ENCODE data around the gene LTBP1.
"Not testable (repeated sequence)": the region's sequence is repeated elsewhere in the genome, so short reads cannot be mapped to it uniquely, and the experiment has no call there.

LTBP1 gene

GRCh38 chr2:32962690-32963089, 15.9 kb downstream of the LTBP1 start:
- H3K4me3 ChIP-seq (ENCODE audit: low read depth, low read length): no peak overlapping the region
- no peak overlapping the region for H3K27ac ChIP-seq (ENCODE audit: low read depth, low read length)
- H3K9me3 ChIP-seq (ENCODE audit: control insufficient read depth, insufficient read depth, low read length): no peaks in the 10 kb centered on the region
- H3K36me3 ChIP-seq (ENCODE audit: control insufficient read depth, insufficient read depth, low read length): no peaks in the 10 kb centered on the region
- no peaks in the 10 kb centered on the region for H3K27me3 ChIP-seq (ENCODE audit: control insufficient read depth, insufficient read depth, low read length)
- no peak overlapping the region for H3K9ac ChIP-seq (ENCODE audit: low read depth, low read length)
- peaks cover 9% of the 10 kb centered on the region; the same call in 1 of the 2 replicates for H3K4me1 ChIP-seq (ENCODE audit: control insufficient read depth, insufficient read depth, low read length)

GRCh38 chr2:32963941-32964340, 17.2 kb downstream of the LTBP1 start:
- Histone ChIP-seq H3K9ac (ENCODE audit: low read depth, low read length) (no peak overlapping the region), H3K27ac (ENCODE audit: low read depth, low read length) (no peak overlapping the region), H3K4me1 (ENCODE audit: control insufficient read depth, insufficient read depth, low read length) (peaks cover 9% of the 10 kb centered on the region; the same call in 1 of the 2 replicates), H3K9me3 (ENCODE audit: control insufficient read depth, insufficient read depth, low read length) (no peaks in the 10 kb centered on the region), H3K36me3 (ENCODE audit: control insufficient read depth, insufficient read depth, low read length) (no peaks in the 10 kb centered on the region), H3K27me3 (ENCODE audit: control insufficient read depth, insufficient read depth, low read length) (no peaks in the 10 kb centered on the region), H3K4me3 (ENCODE audit: low read depth, low read length) (no peak overlapping the region)

DNA sequence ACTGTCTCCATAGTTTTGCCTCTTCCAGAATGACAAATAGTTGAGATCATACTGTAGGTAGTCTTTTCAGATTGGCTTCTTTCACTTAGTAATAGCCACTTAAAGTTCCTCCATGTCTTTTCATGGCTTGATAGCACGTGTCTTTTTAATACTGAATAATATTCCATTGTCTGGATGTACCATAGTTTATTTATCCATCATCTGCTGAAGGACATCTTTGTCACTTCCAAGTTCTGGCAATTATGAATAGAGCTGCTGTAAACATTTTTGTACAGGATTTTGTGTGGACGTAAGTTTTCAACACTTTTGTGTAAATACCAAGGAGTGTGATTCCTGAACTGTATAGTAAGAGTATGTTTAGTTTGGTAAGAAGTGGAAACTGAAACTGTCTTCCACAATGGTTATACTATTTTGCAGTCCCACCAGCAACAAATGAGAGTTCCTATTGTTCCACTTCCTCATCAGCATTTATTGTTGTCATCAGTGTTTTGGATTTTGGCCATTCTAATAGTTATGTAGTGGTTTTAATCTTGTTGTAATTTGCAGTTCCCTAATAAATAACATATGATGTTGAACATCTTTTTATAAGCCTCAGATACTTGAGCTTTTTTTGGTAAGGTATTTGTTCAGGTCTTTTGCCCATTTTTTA, 18.9 kb downstream of the LTBP1 start:
- H3K27me3 ChIP-seq (ENCODE audit: control insufficient read depth, insufficient read depth, low read length): no peaks in the 10 kb centered on the region
- H3K4me1 ChIP-seq (ENCODE audit: control insufficient read depth, insufficient read depth, low read length): peaks cover 9% of the 10 kb centered on the region; the same call in 1 of the 2 replicates
- peaks cover 2% of the 10 kb centered on the region; the same call in 1 of the 2 replicates for H3K9me3 ChIP-seq (ENCODE audit: control insufficient read depth, insufficient read depth, low read length)
- no peak overlapping the region for H3K9ac ChIP-seq (ENCODE audit: low read depth, low read length)
- H3K4me3 ChIP-seq (ENCODE audit: low read depth, low read length): no peak overlapping the region
- H3K27ac ChIP-seq (ENCODE audit: low read depth, low read length): no peak overlapping the region
- no peaks in the 10 kb centered on the region for H3K36me3 ChIP-seq (ENCODE audit: control insufficient read depth, insufficient read depth, low read length)

DNA sequence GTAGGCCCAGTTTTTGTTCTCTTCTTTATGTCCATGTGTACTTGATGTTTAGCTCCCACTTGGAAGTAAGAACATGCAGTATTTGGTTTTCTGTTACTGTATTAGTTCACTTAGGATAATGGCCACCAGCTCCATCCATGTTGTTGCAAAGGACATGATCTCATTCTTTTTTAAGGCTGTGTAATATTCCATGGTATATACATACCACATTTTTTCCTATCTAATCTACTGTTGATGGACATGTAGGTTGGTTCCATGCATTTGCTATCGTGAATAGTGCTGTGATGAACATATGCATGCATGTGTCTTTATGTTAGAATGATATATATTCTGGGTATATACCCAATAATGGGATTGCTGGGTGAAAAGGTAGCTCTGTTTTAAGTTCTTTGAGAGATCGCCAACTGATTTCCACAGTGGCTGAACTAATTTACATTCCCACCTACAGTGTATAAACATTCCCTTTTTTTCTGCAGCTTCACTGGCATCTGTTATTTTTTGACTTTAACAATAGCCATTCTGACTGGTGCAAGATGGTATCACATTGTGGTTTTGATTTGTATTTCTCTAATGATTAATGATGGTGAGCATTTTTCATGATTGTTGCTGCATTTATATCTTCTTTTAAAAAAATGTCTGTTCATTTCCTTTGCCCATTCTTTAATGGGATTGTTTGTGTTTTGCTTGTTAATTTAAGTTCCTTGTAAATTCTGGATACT, 22.9 kb downstream of the LTBP1 start:
- H3K27ac ChIP-seq (ENCODE audit: low read depth, low read length): no peak overlapping the region
- no peaks in the 10 kb centered on the region for H3K36me3 ChIP-seq (ENCODE audit: control insufficient read depth, insufficient read depth, low read length)
- H3K4me3 ChIP-seq (ENCODE audit: low read depth, low read length): no peak overlapping the region
- H3K9ac ChIP-seq (ENCODE audit: low read depth, low read length): no peak overlapping the region
- H3K27me3 ChIP-seq (ENCODE audit: control insufficient read depth, insufficient read depth, low read length): no peaks in the 10 kb centered on the region
- no peaks in the 10 kb centered on the region for H3K4me1 ChIP-seq (ENCODE audit: control insufficient read depth, insufficient read depth, low read length)
- H3K9me3 ChIP-seq (ENCODE audit: control insufficient read depth, insufficient read depth, low read length): peaks cover 2% of the 10 kb centered on the region; the same call in 1 of the 2 replicates

GRCh38 chr2:32973772-32974171, 27.0 kb downstream of the LTBP1 start:
- H3K4me3 ChIP-seq (ENCODE audit: low read depth, low read length); H3K9ac ChIP-seq (ENCODE audit: low read depth, low read length); H3K27me3 ChIP-seq (ENCODE audit: control insufficient read depth, insufficient read depth, low read length); H3K4me1 ChIP-seq (ENCODE audit: control insufficient read depth, insufficient read depth, low read length); H3K36me3 ChIP-seq (ENCODE audit: control insufficient read depth, insufficient read depth, low read length); H3K27ac ChIP-seq (ENCODE audit: low read depth, low read length); H3K9me3 ChIP-seq (ENCODE audit: control insufficient read depth, insufficient read depth, low read length): not testable (repeated sequence)

GRCh38 chr2:32976409-32977063, 29.8 kb downstream of the LTBP1 start:
- Histone ChIP-seq H3K27me3 (ENCODE audit: control insufficient read depth, insufficient read depth, low read length) (no peaks in the 10 kb centered on the region), H3K9ac (ENCODE audit: low read depth, low read length) (no peak overlapping the region), H3K4me3 (ENCODE audit: low read depth, low read length) (no peak overlapping the region), H3K9me3 (ENCODE audit: control insufficient read depth, insufficient read depth, low read length) (no peaks in the 10 kb centered on the region), H3K4me1 (ENCODE audit: control insufficient read depth, insufficient read depth, low read length) (no peaks in the 10 kb centered on the region), H3K36me3 (ENCODE audit: control insufficient read depth, insufficient read depth, low read length) (no peaks in the 10 kb centered on the region), H3K27ac (ENCODE audit: low read depth, low read length) (no peak overlapping the region)

- H3K4me1 ChIP-seq (ENCODE audit: control insufficient read depth, insufficient read depth, low read length): no peaks in the 10 kb centered on the region
- H3K4me3 ChIP-seq (ENCODE audit: low read depth, low read length): no peak overlapping the region
- no peaks in the 10 kb centered on the region for H3K9me3 ChIP-seq (ENCODE audit: control insufficient read depth, insufficient read depth, low read length)
- H3K36me3 ChIP-seq (ENCODE audit: control insufficient read depth, insufficient read depth, low read length): no peaks in the 10 kb centered on the region
- no peak overlapping the region for H3K27ac ChIP-seq (ENCODE audit: low read depth, low read length)
- no peaks in the 10 kb centered on the region for H3K27me3 ChIP-seq (ENCODE audit: control insufficient read depth, insufficient read depth, low read length)
- H3K9ac ChIP-seq (ENCODE audit: low read depth, low read length): no peak overlapping the region
These were observed 30.5 kb downstream of the LTBP1 start for GRCh38 chr2:32977228-32977758.

GRCh38 chr2:32981612-32982011, 34.9 kb downstream of the LTBP1 start:
- Histone ChIP-seq H3K4me1 (ENCODE audit: control insufficient read depth, insufficient read depth, low read length) (no peaks in the 10 kb centered on the region), H3K27me3 (ENCODE audit: control insufficient read depth, insufficient read depth, low read length) (no peaks in the 10 kb centered on the region), H3K4me3 (ENCODE audit: low read depth, low read length) (no peak overlapping the region), H3K9me3 (ENCODE audit: control insufficient read depth, insufficient read depth, low read length) (no peaks in the 10 kb centered on the region), H3K36me3 (ENCODE audit: control insufficient read depth, insufficient read depth, low read length) (no peaks in the 10 kb centered on the region), H3K27ac (ENCODE audit: low read depth, low read length) (no peak overlapping the region), H3K9ac (ENCODE audit: low read depth, low read length) (no peak overlapping the region)

GRCh38 chr2:32983193-32983924, 36.6 kb downstream of the LTBP1 start:
- H3K27me3 ChIP-seq (ENCODE audit: control insufficient read depth, insufficient read depth, low read length); H3K27ac ChIP-seq (ENCODE audit: low read depth, low read length); H3K9me3 ChIP-seq (ENCODE audit: control insufficient read depth, insufficient read depth, low read length); H3K9ac ChIP-seq (ENCODE audit: low read depth, low read length); H3K4me3 ChIP-seq (ENCODE audit: low read depth, low read length); H3K4me1 ChIP-seq (ENCODE audit: control insufficient read depth, insufficient read depth, low read length); H3K36me3 ChIP-seq (ENCODE audit: control insufficient read depth, insufficient read depth, low read length): not testable (repeated sequence)

GRCh38 chr2:32986480-32986879, 39.7 kb downstream of the LTBP1 start:
- no peaks in the 10 kb centered on the region for H3K4me1 ChIP-seq (ENCODE audit: control insufficient read depth, insufficient read depth, low read length)
- no peaks in the 10 kb centered on the region for H3K36me3 ChIP-seq (ENCODE audit: control insufficient read depth, insufficient read depth, low read length)
- H3K4me3 ChIP-seq (ENCODE audit: low read depth, low read length): no peak overlapping the region
- no peak overlapping the region for H3K27ac ChIP-seq (ENCODE audit: low read depth, low read length)
- H3K9ac ChIP-seq (ENCODE audit: low read depth, low read length): no peak overlapping the region
- H3K9me3 ChIP-seq (ENCODE audit: control insufficient read depth, insufficient read depth, low read length): no peaks in the 10 kb centered on the region
- no peaks in the 10 kb centered on the region for H3K27me3 ChIP-seq (ENCODE audit: control insufficient read depth, insufficient read depth, low read length)

Data from HUES48 (cell line).